ENCODE results near the gene KIFC3. TPM values are rescaled to one million over a fixed set of nuclear protein-coding genes. Genes with fewer than 3 reads are reported as not detected.

The KIFC3 gene
- total and polyA plus RNA-seq, 2 of the 13 experiments (the other 11 are each of a cell fraction or from before 2014, with no cell fraction given), result 42.1 to 45.3 TPM

DNA sequence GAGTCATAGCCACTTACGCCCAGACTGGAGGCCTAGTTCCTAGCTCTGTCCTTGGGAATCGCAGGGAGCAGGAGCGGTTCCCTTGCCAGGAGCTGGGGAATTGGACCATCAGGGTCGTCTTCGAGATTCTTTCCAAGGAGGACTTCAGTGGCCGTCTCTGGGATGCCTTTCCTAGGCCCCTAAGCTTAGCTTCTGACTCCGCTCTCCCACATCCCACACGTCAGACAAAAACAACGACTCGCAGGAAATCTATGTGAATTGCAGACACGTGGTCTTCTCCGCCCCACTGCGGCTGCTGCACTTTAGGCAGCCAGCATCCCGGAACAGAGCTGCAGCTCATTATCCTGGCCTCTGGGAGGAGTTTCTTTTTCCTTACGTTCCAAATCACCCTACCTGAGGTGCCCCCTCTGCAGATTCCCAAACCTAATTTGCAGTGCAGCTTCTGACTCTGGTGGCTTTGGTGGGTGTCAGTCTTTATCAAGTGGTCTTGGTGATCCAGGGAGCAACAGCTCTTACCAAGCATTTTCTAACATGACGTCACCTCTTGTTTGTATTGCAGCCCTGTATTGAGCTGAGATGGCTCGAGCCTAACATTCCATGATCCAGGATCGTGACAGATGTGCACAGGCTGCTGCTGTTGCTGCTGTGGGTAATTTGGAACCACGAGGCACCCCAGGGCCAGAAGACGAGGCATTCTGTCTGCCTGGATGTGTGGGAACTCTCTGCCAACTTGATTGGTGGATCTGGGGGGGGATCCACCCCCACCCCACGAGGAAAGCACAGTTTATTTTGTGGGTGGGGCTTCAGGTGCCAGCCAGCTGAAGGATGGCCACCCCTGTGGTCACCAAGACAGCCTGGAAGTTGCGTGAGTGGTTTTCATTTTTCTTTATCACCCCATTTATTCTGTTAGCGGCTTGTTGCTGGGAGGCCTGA lies 65.6 kb downstream of the KIFC3 start (continued):
- peak; percentile 58 for TF ChIP-seq HOXA3 (CRISPR knock-in tag; IDR thresholded peaks at IDR 0.05)
- peak; percentile 36; the same call in 1 of the 2 replicates for TF ChIP-seq SALL1 (CRISPR knock-in tag; IDR thresholded peaks at IDR 0.05)
- TF ChIP-seq, protein P1, sequence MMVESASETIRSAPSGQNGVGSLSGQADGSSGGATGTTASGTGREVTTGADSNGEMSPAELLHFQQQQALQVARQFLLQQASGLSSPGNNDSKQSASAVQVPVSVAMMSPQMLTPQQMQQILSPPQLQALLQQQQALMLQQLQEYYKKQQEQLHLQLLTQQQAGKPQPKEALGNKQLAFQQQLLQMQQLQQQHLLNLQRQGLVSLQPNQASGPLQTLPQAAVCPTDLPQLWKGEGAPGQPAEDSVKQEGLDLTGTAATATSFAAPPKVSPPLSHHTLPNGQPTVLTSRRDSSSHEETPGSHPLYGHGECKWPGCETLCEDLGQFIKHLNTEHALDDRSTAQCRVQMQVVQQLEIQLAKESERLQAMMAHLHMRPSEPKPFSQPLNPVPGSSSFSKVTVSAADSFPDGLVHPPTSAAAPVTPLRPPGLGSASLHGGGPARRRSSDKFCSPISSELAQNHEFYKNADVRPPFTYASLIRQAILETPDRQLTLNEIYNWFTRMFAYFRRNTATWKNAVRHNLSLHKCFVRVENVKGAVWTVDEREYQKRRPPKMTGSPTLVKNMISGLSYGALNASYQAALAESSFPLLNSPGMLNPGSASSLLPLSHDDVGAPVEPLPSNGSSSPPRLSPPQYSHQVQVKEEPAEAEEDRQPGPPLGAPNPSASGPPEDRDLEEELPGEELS (CRISPR knock-in tag; IDR thresholded peaks at IDR 0.05), result peak; percentile 17; the same call in 1 of the 2 replicates
- 0 out of 2 replicates have a peak, but pooled peaks have one; percentile 3 for TF ChIP-seq SRF (IDR thresholded peaks at IDR 0.05; ENCODE audit: low read depth, low read length)
- TF ChIP-seq CENPX (CRISPR knock-in tag; IDR thresholded peaks at IDR 0.05), result no peak
- TF ChIP-seq CEBPB (IDR thresholded peaks at IDR 0.05; ENCODE audit: borderline replicate concordance, low read depth, low read length), result peak; percentile 72; the same call in 1 of the 2 replicates
- TF ChIP-seq ZNF329 (CRISPR knock-in tag; IDR thresholded peaks at IDR 0.05; ENCODE audit: low read depth), result no peak
- TF ChIP-seq, protein P2, sequence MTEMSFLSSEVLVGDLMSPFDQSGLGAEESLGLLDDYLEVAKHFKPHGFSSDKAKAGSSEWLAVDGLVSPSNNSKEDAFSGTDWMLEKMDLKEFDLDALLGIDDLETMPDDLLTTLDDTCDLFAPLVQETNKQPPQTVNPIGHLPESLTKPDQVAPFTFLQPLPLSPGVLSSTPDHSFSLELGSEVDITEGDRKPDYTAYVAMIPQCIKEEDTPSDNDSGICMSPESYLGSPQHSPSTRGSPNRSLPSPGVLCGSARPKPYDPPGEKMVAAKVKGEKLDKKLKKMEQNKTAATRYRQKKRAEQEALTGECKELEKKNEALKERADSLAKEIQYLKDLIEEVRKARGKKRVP (CRISPR knock-in tag; IDR thresholded peaks at IDR 0.05), result peak in 1 of 2 experiments; percentile 93; a peak in 2 of 4 replicates
- TF ChIP-seq, protein P3, sequence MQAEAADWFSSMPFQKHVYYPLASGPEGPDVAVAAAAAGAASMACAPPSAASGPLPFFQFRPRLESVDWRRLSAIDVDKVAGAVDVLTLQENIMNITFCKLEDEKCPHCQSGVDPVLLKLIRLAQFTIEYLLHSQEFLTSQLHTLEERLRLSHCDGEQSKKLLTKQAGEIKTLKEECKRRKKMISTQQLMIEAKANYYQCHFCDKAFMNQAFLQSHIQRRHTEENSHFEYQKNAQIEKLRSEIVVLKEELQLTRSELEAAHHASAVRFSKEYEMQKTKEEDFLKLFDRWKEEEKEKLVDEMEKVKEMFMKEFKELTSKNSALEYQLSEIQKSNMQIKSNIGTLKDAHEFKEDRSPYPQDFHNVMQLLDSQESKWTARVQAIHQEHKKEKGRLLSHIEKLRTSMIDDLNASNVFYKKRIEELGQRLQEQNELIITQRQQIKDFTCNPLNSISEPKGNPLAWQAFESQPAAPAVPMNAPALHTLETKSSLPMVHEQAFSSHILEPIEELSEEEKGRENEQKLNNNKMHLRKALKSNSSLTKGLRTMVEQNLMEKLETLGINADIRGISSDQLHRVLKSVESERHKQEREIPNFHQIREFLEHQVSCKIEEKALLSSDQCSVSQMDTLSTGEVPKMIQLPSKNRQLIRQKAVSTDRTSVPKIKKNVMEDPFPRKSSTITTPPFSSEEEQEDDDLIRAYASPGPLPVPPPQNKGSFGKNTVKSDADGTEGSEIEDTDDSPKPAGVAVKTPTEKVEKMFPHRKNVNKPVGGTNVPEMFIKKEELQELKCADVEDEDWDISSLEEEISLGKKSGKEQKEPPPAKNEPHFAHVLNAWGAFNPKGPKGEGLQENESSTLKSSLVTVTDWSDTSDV (CRISPR knock-in tag; IDR thresholded peaks at IDR 0.05), result no peak
- TF ChIP-seq, protein P4, sequence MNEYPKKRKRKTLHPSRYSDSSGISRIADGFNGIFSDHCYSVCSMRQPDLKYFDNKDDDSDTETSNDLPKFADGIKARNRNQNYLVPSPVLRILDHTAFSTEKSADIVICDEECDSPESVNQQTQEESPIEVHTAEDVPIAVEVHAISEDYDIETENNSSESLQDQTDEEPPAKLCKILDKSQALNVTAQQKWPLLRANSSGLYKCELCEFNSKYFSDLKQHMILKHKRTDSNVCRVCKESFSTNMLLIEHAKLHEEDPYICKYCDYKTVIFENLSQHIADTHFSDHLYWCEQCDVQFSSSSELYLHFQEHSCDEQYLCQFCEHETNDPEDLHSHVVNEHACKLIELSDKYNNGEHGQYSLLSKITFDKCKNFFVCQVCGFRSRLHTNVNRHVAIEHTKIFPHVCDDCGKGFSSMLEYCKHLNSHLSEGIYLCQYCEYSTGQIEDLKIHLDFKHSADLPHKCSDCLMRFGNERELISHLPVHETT (CRISPR knock-in tag; conservative IDR thresholded peaks at IDR 0.05), result 0 out of 2 replicates have a peak, but pooled peaks have one; percentile 26
- TF ChIP-seq, protein P5, sequence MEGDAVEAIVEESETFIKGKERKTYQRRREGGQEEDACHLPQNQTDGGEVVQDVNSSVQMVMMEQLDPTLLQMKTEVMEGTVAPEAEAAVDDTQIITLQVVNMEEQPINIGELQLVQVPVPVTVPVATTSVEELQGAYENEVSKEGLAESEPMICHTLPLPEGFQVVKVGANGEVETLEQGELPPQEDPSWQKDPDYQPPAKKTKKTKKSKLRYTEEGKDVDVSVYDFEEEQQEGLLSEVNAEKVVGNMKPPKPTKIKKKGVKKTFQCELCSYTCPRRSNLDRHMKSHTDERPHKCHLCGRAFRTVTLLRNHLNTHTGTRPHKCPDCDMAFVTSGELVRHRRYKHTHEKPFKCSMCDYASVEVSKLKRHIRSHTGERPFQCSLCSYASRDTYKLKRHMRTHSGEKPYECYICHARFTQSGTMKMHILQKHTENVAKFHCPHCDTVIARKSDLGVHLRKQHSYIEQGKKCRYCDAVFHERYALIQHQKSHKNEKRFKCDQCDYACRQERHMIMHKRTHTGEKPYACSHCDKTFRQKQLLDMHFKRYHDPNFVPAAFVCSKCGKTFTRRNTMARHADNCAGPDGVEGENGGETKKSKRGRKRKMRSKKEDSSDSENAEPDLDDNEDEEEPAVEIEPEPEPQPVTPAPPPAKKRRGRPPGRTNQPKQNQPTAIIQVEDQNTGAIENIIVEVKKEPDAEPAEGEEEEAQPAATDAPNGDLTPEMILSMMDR (CRISPR knock-in tag; IDR thresholded peaks at IDR 0.05), result peak; percentile 62
- TF ChIP-seq KLF11 (CRISPR knock-in tag; IDR thresholded peaks at IDR 0.05), result no peak
- no peak for TF ChIP-seq MIXL1 (CRISPR knock-in tag; IDR thresholded peaks at IDR 0.05)
- TF ChIP-seq, protein P6, sequence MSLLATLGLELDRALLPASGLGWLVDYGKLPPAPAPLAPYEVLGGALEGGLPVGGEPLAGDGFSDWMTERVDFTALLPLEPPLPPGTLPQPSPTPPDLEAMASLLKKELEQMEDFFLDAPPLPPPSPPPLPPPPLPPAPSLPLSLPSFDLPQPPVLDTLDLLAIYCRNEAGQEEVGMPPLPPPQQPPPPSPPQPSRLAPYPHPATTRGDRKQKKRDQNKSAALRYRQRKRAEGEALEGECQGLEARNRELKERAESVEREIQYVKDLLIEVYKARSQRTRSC (CRISPR knock-in tag; IDR thresholded peaks at IDR 0.05; ENCODE audit: low read depth), result no peak
- peak; percentile 32 for TF ChIP-seq NFYC (CRISPR knock-in tag; IDR thresholded peaks at IDR 0.05)
- TF ChIP-seq, protein P7, sequence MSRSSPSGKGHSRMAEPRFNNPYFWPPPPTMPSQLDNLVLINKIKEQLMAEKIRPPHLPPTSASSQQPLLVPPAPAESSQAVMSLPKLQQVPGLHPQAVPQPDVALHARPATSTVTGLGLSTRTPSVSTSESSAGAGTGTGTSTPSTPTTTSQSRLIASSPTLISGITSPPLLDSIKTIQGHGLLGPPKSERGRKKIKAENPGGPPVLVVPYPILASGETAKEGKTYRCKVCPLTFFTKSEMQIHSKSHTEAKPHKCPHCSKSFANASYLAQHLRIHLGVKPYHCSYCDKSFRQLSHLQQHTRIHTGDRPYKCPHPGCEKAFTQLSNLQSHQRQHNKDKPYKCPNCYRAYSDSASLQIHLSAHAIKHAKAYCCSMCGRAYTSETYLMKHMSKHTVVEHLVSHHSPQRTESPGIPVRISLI (CRISPR knock-in tag; IDR thresholded peaks at IDR 0.05; ENCODE audit: borderline replicate concordance), result no peak

All from HepG2 (cell line).